Astrocyte of the cerebellum (primary cell): ENCODE results near the gene CALCR.
"Not testable (repeated sequence)": the region's sequence is repeated elsewhere in the genome, so short reads cannot be mapped to it uniquely, and the experiment has no call there.

Source experiments
- DNase-seq: peaks from one replicate; pipeline ENCODE4 v3.0.0-alpha.2; 2011; ENCODE audit warnings: low read depth
- H3K4me3 ChIP-seq: 2 replicates; pipeline ENCODE4 v1.5.1; 2011; ENCODE audit warnings: mild to moderate bottlenecking, low read depth, low read length, moderate library complexity
- in situ Hi-C: cut with HindIII; loops from 2 replicates; pipeline ENCODE4 v1.10.0; 2017; ENCODE audit warnings: low sequenced_read_pairs
- TF ChIP-seq, protein P1 (sequence below): IDR thresholded peaks from 2 replicates; pipeline ENCODE4 v1.5.1; 2012; ENCODE audit warnings: low read length, low read depth, moderate library complexity, mild to moderate bottlenecking; ENCODE audit errors: missing control alignments

Gene CALCR

DNA sequence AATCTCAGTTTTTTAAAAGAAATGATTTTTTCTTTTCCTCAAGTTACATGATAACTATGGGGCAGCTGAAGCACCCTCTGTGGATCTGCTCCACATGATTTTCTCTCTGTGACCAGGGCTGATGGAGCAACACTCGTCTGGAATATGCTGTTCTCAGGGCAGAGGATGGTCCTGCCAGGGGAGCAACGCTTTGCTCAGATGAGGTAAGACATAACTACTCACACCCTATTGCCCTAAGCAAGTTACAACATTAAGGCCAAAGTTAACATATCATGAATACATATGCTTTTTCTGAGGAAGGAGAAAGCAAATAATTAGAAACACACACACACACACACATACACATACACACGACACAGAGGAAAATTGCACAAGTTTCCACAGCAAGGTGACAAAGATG is 71.4 kb downstream of the CALCR start:
- no peak overlapping the region for H3K4me3 ChIP-seq
- TF ChIP-seq, protein P1, sequence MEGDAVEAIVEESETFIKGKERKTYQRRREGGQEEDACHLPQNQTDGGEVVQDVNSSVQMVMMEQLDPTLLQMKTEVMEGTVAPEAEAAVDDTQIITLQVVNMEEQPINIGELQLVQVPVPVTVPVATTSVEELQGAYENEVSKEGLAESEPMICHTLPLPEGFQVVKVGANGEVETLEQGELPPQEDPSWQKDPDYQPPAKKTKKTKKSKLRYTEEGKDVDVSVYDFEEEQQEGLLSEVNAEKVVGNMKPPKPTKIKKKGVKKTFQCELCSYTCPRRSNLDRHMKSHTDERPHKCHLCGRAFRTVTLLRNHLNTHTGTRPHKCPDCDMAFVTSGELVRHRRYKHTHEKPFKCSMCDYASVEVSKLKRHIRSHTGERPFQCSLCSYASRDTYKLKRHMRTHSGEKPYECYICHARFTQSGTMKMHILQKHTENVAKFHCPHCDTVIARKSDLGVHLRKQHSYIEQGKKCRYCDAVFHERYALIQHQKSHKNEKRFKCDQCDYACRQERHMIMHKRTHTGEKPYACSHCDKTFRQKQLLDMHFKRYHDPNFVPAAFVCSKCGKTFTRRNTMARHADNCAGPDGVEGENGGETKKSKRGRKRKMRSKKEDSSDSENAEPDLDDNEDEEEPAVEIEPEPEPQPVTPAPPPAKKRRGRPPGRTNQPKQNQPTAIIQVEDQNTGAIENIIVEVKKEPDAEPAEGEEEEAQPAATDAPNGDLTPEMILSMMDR = no peak
- no peak for DNase-seq
- in situ Hi-C loops = no loop called here

DNA sequence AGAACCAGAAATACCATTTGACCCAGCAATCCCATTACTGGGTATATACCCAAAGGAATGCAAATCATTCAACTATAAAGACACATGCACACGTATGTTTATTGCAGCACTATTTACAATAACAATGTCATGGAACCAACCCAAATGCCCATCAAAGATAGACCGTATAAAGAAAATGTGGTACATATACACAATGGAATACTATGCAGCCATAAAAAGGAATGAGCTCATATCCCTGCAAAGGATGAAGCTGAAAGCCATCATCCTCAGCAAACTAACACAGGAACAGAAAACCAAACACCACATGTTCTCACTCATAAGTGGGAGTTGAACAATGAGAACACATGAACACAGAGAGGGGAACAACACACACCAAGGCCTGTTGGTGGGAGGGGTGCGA is 82.7 kb downstream of the CALCR start:
- H3K4me3 ChIP-seq, DNase-seq, in situ Hi-C loops: not testable (repeated sequence)

DNA sequence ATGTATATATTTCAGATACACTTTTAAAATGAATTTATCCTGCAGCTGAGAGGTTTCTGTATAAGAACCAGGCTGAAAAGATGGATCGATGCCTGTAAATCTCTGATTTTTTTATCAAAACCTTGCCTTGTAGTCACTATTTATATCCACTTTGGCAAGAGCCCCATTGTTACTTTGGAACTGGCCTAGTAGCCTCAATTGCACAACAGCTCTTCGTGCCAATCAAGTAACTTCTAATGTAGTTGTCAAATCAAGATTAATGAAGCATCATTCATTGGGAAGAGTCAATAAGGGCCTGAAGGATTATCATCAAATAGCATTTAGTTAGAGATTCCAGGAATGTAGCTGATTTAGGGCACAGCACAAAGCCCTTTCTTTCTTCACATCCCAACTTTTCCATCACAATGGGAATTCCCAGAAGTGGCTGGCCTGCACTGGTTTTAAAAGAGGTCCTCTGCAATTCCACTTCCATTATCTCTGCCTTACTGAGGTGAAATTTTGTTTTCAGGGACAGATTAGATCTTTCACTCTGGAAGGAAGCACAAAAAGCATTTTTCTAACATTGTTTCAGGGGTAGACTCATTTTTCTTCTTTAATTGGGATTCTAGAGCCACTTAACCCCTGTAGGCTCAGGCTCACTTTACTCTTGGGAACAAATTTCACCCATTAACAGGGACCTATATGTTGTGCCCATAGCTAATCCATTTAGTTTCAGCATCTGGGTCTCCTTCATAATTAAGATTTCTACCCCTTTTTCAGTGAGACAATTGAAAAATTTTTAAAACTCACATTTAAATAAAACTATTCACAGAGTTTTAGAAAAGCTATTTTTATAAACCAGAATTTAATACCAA is 97.8 kb downstream of the CALCR start:
- TF ChIP-seq, protein P1 = no peak
- no peak overlapping the region for H3K4me3 ChIP-seq
- in situ Hi-C loops = no loop called here
- DNase-seq = no peak

DNA sequence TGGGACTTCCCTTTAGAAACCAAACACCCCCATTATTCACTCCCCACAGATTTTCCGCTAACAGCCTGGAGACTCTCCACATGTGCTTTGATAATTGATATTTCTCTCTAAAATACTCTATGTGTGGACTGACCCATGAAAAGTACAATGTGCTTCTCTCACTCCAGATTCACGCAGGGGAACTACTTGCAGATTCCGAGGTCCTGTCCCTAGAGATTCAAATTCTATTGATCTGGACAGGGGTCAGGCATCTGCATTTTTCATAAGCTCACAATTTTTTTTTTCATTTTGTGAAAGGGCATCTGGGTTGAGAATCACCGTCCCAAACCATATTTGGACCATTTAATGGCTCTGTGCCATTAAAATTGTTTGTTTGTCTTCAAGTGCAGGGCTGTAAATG is 98.7 kb downstream of the CALCR start:
- H3K4me3 ChIP-seq = no peak overlapping the region
- in situ Hi-C loops = no loop called here
- TF ChIP-seq, protein P1 = no peak
- DNase-seq = no peak

DNA sequence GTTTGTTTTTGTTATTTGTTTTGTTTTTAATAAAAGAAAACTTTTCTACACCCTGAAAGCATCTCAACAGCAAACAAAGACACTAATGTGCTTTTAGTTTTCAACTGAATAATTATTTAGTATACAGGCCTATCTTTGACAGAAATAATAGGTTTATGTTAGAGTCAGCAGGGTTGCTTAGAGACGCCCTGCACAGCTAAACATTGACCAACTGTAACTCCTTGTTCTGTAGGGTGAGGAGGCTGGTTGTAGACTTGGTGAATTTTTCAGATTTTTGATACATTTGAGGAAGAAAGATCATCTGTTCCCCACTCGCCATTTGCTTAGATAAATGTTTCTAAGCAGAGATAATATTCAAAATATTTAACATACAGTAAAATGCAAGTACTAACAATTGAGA is 103.1 kb downstream of the CALCR start:
- no peak for DNase-seq
- TF ChIP-seq, protein P1 = no peak
- in situ Hi-C loops = no loop called here
- no peak overlapping the region for H3K4me3 ChIP-seq

DNA sequence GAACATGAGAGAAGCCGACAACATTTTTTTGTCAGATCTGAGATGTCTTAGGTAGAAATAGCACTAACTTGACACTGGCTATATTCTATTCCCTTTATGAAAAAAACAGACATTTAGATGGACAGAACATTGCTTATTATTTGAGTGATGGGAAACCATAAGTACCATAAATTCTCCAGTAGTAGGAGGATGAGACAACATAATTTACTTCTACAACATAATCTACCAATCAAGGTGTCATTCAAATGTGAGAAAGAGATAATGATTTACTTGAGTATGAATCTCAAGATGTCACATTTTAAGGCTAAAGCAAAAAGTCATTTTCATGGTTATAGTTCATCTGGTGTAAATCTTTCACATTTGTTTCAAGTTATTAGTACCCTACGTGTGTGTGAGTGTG is 110.8 kb downstream of the CALCR start:
- no peak for DNase-seq
- in situ Hi-C loops = no loop called here
- TF ChIP-seq, protein P1 = no peak
- H3K4me3 ChIP-seq = no peak overlapping the region

DNA sequence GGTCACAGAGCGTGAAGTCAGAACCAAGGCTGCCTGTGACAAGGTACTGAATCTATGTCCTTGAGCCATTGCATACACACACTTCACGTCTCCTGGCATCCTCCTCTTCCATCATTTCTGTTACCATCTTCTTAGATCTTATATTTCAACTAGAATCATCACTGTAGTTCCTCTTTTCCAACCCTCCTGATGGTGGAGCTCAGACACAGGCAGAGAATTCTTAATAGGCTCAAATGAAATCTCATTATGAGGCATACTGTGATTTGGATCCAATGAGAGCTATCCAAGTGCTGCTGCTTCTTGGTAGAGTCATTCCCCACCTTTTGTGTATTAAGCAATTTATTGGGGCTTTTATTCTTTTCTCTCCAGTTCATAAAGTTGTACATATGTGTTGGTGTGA is 113.2 kb downstream of the CALCR start:
- in situ Hi-C loops = no loop called here
- TF ChIP-seq, protein P1 = no peak
- H3K4me3 ChIP-seq = no peak overlapping the region
- no peak for DNase-seq
